OCI-LY1 (cell line): ENCODE measurements around the gene CCDC28A.
A peak's percentile ranks its signal among the peaks of the same experiment; 100 is the strongest.

Source experiments
- H2AFZ ChIP-seq: fragments of 200-600 bp; sonication (generic), shearing (Covaris generic); 2 replicates; pipeline ENCODE4 v1.6.0; 2014; ENCODE audit warnings: antibody characterized with exemption, mild to moderate bottlenecking, low read length
- H3F3A ChIP-seq: fragments of 200-600 bp; sonication (generic), shearing (Covaris generic); 2 replicates; pipeline ENCODE4 v1.6.0; 2014; ENCODE audit warnings: mild to moderate bottlenecking, antibody characterized with exemption, low read length, moderate library complexity; ENCODE audit not compliant: insufficient read depth
- H3K27ac ChIP-seq: fragments of 200-600 bp; sonication (generic); 2 replicates; pipeline ENCODE4 v1.5.1; 2014; ENCODE audit warnings: low read length, mixed run types, mild to moderate bottlenecking, low read depth; ENCODE audit not compliant: poor library complexity, severe bottlenecking
- H3K27me3 ChIP-seq: fragments of 200-600 bp; sonication (generic); 2 replicates; pipeline ENCODE4 v1.6.0; 2014; ENCODE audit warnings: antibody characterized with exemption, mild to moderate bottlenecking, low read length, moderate library complexity; ENCODE audit not compliant: insufficient read depth
- H3K36me3 ChIP-seq: fragments of 200-600 bp; sonication (generic); 2 replicates; pipeline ENCODE4 v1.6.1; 2014; ENCODE audit warnings: mild to moderate bottlenecking, antibody characterized with exemption, low read length, moderate library complexity, mixed read lengths; ENCODE audit not compliant: insufficient read depth
- H3K4me1 ChIP-seq: fragments of 200-600 bp; sonication (generic); 2 replicates; pipeline ENCODE4 v1.5.1; 2014; ENCODE audit warnings: mild to moderate bottlenecking, low read length, moderate library complexity; ENCODE audit not compliant: insufficient read depth, severe bottlenecking
- H3K4me2 ChIP-seq: fragments of 200-600 bp; sonication (generic), shearing (Covaris generic); 2 replicates; pipeline ENCODE4 v1.6.1; 2014; ENCODE audit warnings: low read length
- H3K4me3 ChIP-seq: fragments of 200-600 bp; sonication (generic); 2 replicates; pipeline ENCODE4 v1.5.1; 2014; ENCODE audit warnings: low read length, low read depth, mild to moderate bottlenecking, mixed read lengths; ENCODE audit not compliant: poor library complexity, severe bottlenecking
- H3K79me2 ChIP-seq: fragments of 200-600 bp; shearing (Covaris generic); 2 replicates; pipeline ENCODE4 v1.6.1; 2016; ENCODE audit warnings: mixed run types, low read length, mixed read lengths; ENCODE audit not compliant: insufficient read depth
- H3K9ac ChIP-seq: fragments of 200-600 bp; sonication (generic), shearing (Covaris generic); 2 replicates; pipeline ENCODE4 v1.6.1; 2014; ENCODE audit warnings: mild to moderate bottlenecking, low read length, mixed read lengths
- H3K9me2 ChIP-seq: fragments of 200-600 bp; sonication (generic), shearing (Covaris generic); 2 replicates; pipeline ENCODE4 v1.6.1; 2014; ENCODE audit warnings: low read depth, mild to moderate bottlenecking, low read length, mixed read lengths
- H3K9me3 ChIP-seq: fragments of 200-600 bp; shearing (Covaris generic); 2 replicates; pipeline ENCODE4 v1.6.1; 2014; ENCODE audit warnings: low read length, mixed read lengths
- H4K20me1 ChIP-seq: fragments of 200-600 bp; sonication (generic), shearing (Covaris generic); 2 replicates; pipeline ENCODE4 v1.6.0; 2016; ENCODE audit warnings: mild to moderate bottlenecking, low read length; ENCODE audit not compliant: insufficient read depth
- EZH2 ChIP-seq: fragments of 200-600 bp; sonication (generic), shearing (Covaris generic); IDR thresholded peaks from 2 replicates; pipeline ENCODE4 v1.8.0; 2017; ENCODE audit warnings: borderline replicate concordance, mixed run types, mild to moderate bottlenecking, antibody characterized with exemption, low read length, moderate library complexity, mixed read lengths
- TF ChIP-seq, protein P1 (sequence below): fragments of 200-600 bp; sonication (generic), shearing (Covaris generic); IDR thresholded peaks from 2 replicates; pipeline ENCODE4 v1.5.1; 2017; ENCODE audit warnings: mild to moderate bottlenecking, antibody characterized with exemption, low read length, moderate library complexity, mixed read lengths

Gene CCDC28A

DNA sequence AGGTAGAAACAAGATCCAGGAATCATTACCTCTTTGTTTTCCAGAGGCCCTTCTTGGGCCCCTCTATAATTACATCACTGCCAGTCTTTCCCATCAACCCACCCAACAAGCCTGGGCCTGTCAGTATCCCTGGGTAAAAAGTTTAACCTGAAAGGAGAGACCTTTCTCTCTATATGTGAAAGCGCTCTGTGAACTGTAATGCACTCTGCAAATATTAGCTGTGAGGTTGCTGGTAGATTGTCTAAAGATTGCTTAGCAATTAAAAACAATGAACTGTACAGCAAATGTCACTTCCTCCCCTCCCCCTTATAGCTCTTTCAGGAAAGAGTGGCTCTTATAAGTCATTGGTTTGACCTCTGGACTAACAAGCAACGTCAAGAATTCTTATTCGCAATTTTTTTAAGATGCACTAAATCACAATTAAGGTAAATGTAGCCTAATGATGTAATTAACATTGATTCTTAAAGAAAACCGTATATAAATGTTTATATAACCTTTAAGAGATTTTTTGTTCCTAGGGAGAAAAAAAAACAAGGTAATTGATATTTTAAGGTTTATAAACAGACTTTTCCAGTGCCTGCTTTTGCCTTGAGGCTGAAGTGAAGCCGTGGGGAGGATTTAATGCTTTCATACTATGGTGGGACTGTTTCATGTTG, 40.7 kb downstream of the CCDC28A start:
- Histone ChIP-seq H3K79me2 (no peaks in the 10 kb centered on the region), H3K9ac (no peak overlapping the region), H3K9me3 (no peaks in the 10 kb centered on the region), H3K27ac (no peak overlapping the region), H3F3A (no peaks in the 10 kb centered on the region), H3K4me2 (no peak overlapping the region), H3K4me1 (peaks cover 18% of the 10 kb centered on the region), H3K4me3 (no peak overlapping the region), H3K9me2 (no peaks in the 10 kb centered on the region), H2AFZ (no peak overlapping the region), H3K36me3 (no peaks in the 10 kb centered on the region), H4K20me1 (no peaks in the 10 kb centered on the region), H3K27me3 (no peaks in the 10 kb centered on the region)
- TF ChIP-seq, protein P1, sequence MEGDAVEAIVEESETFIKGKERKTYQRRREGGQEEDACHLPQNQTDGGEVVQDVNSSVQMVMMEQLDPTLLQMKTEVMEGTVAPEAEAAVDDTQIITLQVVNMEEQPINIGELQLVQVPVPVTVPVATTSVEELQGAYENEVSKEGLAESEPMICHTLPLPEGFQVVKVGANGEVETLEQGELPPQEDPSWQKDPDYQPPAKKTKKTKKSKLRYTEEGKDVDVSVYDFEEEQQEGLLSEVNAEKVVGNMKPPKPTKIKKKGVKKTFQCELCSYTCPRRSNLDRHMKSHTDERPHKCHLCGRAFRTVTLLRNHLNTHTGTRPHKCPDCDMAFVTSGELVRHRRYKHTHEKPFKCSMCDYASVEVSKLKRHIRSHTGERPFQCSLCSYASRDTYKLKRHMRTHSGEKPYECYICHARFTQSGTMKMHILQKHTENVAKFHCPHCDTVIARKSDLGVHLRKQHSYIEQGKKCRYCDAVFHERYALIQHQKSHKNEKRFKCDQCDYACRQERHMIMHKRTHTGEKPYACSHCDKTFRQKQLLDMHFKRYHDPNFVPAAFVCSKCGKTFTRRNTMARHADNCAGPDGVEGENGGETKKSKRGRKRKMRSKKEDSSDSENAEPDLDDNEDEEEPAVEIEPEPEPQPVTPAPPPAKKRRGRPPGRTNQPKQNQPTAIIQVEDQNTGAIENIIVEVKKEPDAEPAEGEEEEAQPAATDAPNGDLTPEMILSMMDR: no peak
- no peak for TF ChIP-seq EZH2

DNA sequence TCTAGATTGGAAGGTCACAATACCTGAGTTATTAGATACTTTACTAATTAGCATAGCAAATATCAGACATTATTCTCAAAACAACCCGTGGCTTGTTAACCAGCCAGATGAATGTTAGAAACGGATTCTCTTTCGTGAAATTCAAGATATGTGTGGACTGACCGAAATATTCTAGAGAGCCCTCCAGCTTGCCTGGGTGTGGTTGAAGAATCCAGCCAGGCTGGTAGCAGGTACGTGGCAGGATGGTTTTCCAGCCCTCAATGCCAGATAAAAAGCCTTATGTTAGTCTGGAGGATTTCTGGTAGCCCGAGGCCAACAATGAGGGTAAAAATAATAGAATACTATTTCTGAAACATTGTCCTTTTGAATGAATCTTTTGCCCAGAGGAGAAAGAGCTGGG, 41.7 kb downstream of the CCDC28A start:
- H2AFZ ChIP-seq: no peak overlapping the region
- no peaks in the 10 kb centered on the region for H3K9me3 ChIP-seq
- no peak overlapping the region for H3K4me2 ChIP-seq
- H3K4me1 ChIP-seq: peaks cover 23% of the 10 kb centered on the region
- no peaks in the 10 kb centered on the region for H3K36me3 ChIP-seq
- H3K27ac ChIP-seq: no peak overlapping the region
- no peaks in the 10 kb centered on the region for H3K27me3 ChIP-seq
- H3K9me2 ChIP-seq: no peaks in the 10 kb centered on the region
- no peak overlapping the region for H3K4me3 ChIP-seq
- H3K9ac ChIP-seq: no peak overlapping the region
- no peaks in the 10 kb centered on the region for H3F3A ChIP-seq
- no peaks in the 10 kb centered on the region for H3K79me2 ChIP-seq
- TF ChIP-seq, protein P1: no peak
- no peak for TF ChIP-seq EZH2
- H4K20me1 ChIP-seq: no peaks in the 10 kb centered on the region

DNA sequence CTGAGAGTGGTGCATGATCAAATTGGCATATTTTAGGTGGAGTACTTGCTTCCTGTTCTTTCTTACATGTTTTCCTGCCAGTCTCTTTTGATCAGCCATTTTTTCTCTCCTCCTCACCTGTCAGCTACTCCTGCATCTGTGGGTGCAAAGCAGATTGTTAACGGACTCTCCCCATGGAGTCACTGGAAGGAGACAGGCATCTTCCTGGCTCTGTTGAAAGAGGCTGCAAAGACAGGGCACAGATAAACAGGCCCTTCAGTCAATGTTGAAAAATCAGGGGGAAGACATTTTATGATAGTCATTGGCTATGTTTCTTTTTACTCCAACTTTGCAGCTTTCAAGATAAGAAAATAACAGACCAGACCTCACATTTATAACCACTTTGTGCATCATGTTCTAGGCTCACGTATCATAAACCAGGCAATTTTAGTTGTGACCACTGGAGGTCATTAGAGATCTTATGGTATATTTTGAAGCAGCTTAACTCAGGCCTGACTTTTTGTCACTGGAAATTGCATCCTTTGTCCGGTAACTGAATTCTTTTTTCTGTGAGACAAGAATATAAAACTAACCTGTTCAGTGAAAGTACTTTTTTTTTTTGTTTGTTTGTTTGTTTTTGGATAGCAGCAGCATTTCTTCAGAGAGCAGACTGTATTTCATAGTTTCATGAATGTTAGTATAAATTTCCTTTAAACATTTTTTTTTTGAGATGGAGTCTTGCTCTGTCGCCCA, 42.4 kb downstream of the CCDC28A start:
- TF ChIP-seq, protein P1: peak; percentile 80
- no peak for TF ChIP-seq EZH2
- no peaks in the 10 kb centered on the region for H3K9me2 ChIP-seq
- no peaks in the 10 kb centered on the region for H3K27me3 ChIP-seq
- H3K4me2 ChIP-seq: no peak overlapping the region
- H4K20me1 ChIP-seq: no peaks in the 10 kb centered on the region
- H3K4me1 ChIP-seq: peaks cover 28% of the 10 kb centered on the region
- H2AFZ ChIP-seq: no peak overlapping the region
- no peaks in the 10 kb centered on the region for H3K9me3 ChIP-seq
- no peaks in the 10 kb centered on the region for H3K36me3 ChIP-seq
- H3K79me2 ChIP-seq: no peaks in the 10 kb centered on the region
- H3K9ac ChIP-seq: no peak overlapping the region
- H3K4me3 ChIP-seq: no peak overlapping the region
- H3F3A ChIP-seq: no peaks in the 10 kb centered on the region
- H3K27ac ChIP-seq: no peak overlapping the region
